Spleen (tissue), 11 donors: Measurements from ENCODE around the gene MED10. TPM values are rescaled to one million over a fixed set of nuclear protein-coding genes. Genes with fewer than 3 reads are reported as not detected.

Source experiments
- DNase-seq: peaks from one replicate; pipeline ENCODE4 v3.0.0-alpha.2; 2020
- H3K27ac ChIP-seq, 8 donors: fragments of 200-600 bp; sonication (generic) in 7 of 8; 1 replicate in 4 of 8; 2 replicates in 4 of 8; pipeline versions ENCODE4 v1.5.0 to v1.8.0; 2016 to 2021; ENCODE audit warnings: inconsistent platforms in 4 of 8, mild to moderate bottlenecking in 4 of 8, moderate library complexity in 1 of 8
- H3K27me3 ChIP-seq, 7 donors: fragments of 200-600 bp; sonication (generic) in 6 of 7; replicated peaks in 1 of 7; 1 replicate in 4 of 7; 2 replicates in 3 of 7; pipeline versions ENCODE4 v1.5.0 to v1.8.0; 2016 to 2021; ENCODE audit warnings: inconsistent platforms in 3 of 7, mild to moderate bottlenecking in 1 of 7
- H3K36me3 ChIP-seq, 6 donors: fragments of 200-600 bp; sonication (generic) in 5 of 6; 1 replicate in 4 of 6; 2 replicates in 2 of 6; pipeline versions ENCODE4 v1.5.0 to v1.8.0; 2016 to 2021; ENCODE audit warnings: inconsistent platforms in 2 of 6
- H3K4me1 ChIP-seq, 6 donors: fragments of 200-600 bp; sonication (generic) in 5 of 6; 1 replicate in 3 of 6; 2 replicates in 3 of 6; pipeline versions ENCODE4 v1.5.0 to v1.8.0; 2016 to 2021; ENCODE audit warnings: inconsistent platforms in 3 of 6
- H3K4me3 ChIP-seq, 8 donors: fragments of 200-600 bp; sonication (generic) in 7 of 8; 1 replicate in 4 of 8; 2 replicates in 4 of 8; pipeline versions ENCODE4 v1.5.0 to v1.8.0; 2016 to 2021; ENCODE audit warnings: inconsistent platforms in 4 of 8, mild to moderate bottlenecking in 4 of 8, moderate library complexity in 2 of 8
- H3K9me3 ChIP-seq, 8 donors: fragments of 200-600 bp; sonication (generic) in 7 of 8; 1 replicate in 4 of 8; 2 replicates in 4 of 8; pipeline versions ENCODE4 v1.5.0 to v1.8.0; 2016 to 2021; ENCODE audit warnings: inconsistent platforms in 4 of 8
- POLR2A ChIP-seq, 3 donors: fragments of 450-650 bp; IDR thresholded peaks; one replicate each; pipeline ENCODE4 v1.5.1; 2017; ENCODE audit warnings: antibody characterized with exemption in 3 of 3, mild to moderate bottlenecking in 1 of 3
- POLR2AphosphoS5 ChIP-seq, 3 donors: sonication (generic); formaldehyde crosslinking; IDR thresholded peaks; one replicate each; pipeline ENCODE4 v1.5.1; 2017; ENCODE audit warnings: antibody characterized with exemption in 3 of 3
- WGBS, 5 donors: extraction: QIAGEN DNeasy Blood & Tissue Kit in 3 of 5; methylation state at CpG; one replicate each; pipeline versions ENCODE4 v1.1.5 to v1.1.7; 2013 to 2018; 5-methylcytosine and 5-hydroxymethylcytosine counted together
- intact Hi-C: fragments of 100-400 bp; cut with DNase I; formaldehyde crosslinking; loops from one replicate; pipeline ENCODE4 v1.15.0; 2023; ENCODE audit warnings: low total_unique reads
- polyA plus RNA-seq, 3 donors: library from polyadenylated mRNA; stranded (reverse); fragments of 200-250 nt; gene quantifications; one replicate each; pipeline ENCODE4 v1.2.1, GENCODE V29; 2013
- total RNA-seq, 7 donors: library from RNA; depleted of rRNA in 3 of 7; stranded (reverse); fragments of >200 nt in 3 of 7; fragmentation: NEBNext Ultra II Directional in 4 of 7; extraction: Animal tissue kit (Norgen Biotek cat#: 25700) in 4 of 7; gene quantifications; one replicate each; pipeline versions ENCODE4 v1.1.0 to v1.2.1, GENCODE V29; 2016 to 2021
- TF ChIP-seq, protein P1 (sequence below), 11 experiments: fragments of 200-600 bp in 7 of 11; fragments of 450-650 bp in 4 of 11; sonication (generic) in 4 of 11; IDR thresholded peaks in 8 of 11; conservative IDR thresholded peaks in 3 of 11; 1 replicate in 7 of 11; 2 replicates in 4 of 11; pipeline versions ENCODE4 v1.4.0 to v1.8.0; 2016 to 2021; ENCODE audit warnings: antibody characterized with exemption in 11 of 11, inconsistent platforms in 4 of 11, mild to moderate bottlenecking in 1 of 11
- donor health status: healthy with polysubstance abuse.
- donor health status: DM: no; HTN: no; CAD: no; lungs with moderate emphysema.
- donor health status: DM: no; HTN: no; CAD: no.
- donor health status: Bipolar disorder and iron deficiency.
- donor health status: healthy.
- donor health status: DM: no; HTN: no; CAD: no.
- donor health status: DM: yes; HTN: yes; CAD: no.

MED10 gene
- total and polyA plus RNA-seq, 10 donors = 31.9 to 50.4 (median 43.6) TPM

DNA sequence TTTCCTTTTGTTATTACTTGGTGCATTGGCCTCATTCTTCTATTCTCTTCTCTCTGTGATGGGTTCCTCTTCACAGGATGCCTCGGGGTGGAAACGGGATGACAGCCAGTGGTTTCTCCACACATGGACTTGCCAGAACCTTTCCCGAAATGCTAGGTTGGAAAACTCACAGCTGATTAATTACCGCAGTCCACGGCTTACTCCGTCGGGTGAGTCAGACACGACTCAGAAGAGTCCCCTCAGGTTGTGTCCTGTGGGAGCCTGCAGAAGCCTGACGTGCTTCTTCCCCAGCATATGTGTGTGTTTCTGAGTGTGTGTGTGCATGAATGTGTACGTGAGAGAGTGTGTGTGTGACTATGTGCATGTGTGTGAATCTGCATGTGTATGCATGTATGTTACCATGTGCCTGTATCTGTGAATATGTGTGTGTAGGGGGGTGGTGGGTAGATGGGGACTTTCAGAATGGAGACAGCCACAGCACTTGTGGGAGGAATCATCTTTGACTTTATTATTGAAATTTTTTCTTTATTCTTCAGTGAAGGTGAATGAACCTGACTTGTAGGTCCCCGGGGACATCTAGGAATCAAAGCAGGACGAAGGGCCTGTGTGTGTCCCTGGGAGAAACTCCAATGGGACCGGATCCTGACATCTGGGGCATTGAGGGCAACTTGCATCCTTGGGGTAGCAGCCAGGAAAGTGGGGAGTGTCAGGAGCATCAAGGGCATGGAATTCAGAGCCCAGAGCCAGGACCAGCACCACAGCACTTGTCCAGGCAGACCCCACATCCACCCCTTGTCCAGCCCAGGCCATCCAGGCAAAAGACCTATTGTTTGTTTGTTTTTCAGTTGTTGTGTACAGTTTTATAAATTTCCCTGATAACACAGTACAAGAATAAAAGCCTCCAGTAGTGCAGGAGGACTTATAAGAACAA lies 21.9 kb upstream of the MED10 start:
- intact Hi-C loops = no loop called here
- H3K4me3 ChIP-seq = no peak overlapping the region
- no peaks in the 10 kb centered on the region for H3K36me3 ChIP-seq
- WGBS, 5 donors = 77 to 89% (median 80%) methylated on average over 13 of the region's 13 CpGs
- H3K4me1 ChIP-seq = no peaks in the 10 kb centered on the region
- peaks cover 0 to 12% (median 0%) of the 10 kb centered on the region in 7 donors for H3K27me3 ChIP-seq
- H3K27ac ChIP-seq = no peak overlapping the region
- DNase-seq = no peak
- H3K9me3 ChIP-seq = no peaks in the 10 kb centered on the region
- TF ChIP-seq POLR2AphosphoS5 (IDR thresholded peaks at IDR 0.05) (no peak), POLR2A (IDR thresholded peaks at IDR 0.05) (no peak)
- TF ChIP-seq, protein P1, sequence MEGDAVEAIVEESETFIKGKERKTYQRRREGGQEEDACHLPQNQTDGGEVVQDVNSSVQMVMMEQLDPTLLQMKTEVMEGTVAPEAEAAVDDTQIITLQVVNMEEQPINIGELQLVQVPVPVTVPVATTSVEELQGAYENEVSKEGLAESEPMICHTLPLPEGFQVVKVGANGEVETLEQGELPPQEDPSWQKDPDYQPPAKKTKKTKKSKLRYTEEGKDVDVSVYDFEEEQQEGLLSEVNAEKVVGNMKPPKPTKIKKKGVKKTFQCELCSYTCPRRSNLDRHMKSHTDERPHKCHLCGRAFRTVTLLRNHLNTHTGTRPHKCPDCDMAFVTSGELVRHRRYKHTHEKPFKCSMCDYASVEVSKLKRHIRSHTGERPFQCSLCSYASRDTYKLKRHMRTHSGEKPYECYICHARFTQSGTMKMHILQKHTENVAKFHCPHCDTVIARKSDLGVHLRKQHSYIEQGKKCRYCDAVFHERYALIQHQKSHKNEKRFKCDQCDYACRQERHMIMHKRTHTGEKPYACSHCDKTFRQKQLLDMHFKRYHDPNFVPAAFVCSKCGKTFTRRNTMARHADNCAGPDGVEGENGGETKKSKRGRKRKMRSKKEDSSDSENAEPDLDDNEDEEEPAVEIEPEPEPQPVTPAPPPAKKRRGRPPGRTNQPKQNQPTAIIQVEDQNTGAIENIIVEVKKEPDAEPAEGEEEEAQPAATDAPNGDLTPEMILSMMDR (IDR thresholded peaks at IDR 0.05 in 8 of 11, conservative IDR thresholded peaks at IDR 0.05 in 3 of 11) = no peak

DNA sequence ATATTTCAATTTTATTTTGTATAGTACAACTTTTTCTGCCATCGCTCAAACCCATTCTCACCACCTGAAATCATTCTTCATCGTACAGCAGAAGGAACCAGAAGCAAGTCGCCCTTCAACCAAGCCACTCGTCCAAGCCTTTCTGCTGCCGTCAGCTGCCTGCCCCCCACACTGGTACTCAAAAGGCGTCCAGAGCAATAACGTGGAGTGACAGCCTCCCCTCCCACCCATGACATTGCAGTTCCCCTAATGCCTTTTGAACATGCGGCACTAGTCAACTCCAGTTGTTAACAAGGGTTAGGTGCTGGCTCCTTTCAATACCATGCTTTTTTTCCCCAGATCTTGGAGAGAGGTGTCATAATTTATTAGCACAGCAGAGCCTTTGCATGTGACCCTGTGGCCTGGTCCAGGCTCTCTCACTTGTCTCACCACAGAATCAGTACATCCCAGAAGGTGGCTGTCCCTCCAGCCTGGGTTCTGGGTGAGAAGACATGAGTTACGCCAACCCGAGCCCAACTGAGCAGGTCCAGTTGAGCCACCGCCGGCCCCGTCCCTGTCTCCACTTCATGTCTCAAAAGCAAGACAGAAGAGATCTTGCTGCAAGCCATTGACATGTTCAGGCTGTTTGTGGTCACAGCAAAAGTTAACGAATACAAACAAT lies 20.4 kb upstream of the MED10 start:
- WGBS, 5 donors = 84 to 91% (median 86%) methylated on average over 14 of the region's 14 CpGs
- no peak overlapping the region for H3K4me3 ChIP-seq
- no peak for TF ChIP-seq POLR2AphosphoS5 (IDR thresholded peaks at IDR 0.05)
- TF ChIP-seq POLR2A (IDR thresholded peaks at IDR 0.05) = no peak
- TF ChIP-seq, protein P1 (IDR thresholded peaks at IDR 0.05 in 8 of 11, conservative IDR thresholded peaks at IDR 0.05 in 3 of 11) = no peak
- no peaks in the 10 kb centered on the region for H3K9me3 ChIP-seq
- DNase-seq = no peak
- no peaks in the 10 kb centered on the region for H3K36me3 ChIP-seq
- intact Hi-C loops = no loop called here
- peaks cover 0 to 17% (median 0%) of the 10 kb centered on the region in 7 donors for H3K27me3 ChIP-seq
- H3K4me1 ChIP-seq = no peaks in the 10 kb centered on the region
- H3K27ac ChIP-seq = no peak overlapping the region

DNA sequence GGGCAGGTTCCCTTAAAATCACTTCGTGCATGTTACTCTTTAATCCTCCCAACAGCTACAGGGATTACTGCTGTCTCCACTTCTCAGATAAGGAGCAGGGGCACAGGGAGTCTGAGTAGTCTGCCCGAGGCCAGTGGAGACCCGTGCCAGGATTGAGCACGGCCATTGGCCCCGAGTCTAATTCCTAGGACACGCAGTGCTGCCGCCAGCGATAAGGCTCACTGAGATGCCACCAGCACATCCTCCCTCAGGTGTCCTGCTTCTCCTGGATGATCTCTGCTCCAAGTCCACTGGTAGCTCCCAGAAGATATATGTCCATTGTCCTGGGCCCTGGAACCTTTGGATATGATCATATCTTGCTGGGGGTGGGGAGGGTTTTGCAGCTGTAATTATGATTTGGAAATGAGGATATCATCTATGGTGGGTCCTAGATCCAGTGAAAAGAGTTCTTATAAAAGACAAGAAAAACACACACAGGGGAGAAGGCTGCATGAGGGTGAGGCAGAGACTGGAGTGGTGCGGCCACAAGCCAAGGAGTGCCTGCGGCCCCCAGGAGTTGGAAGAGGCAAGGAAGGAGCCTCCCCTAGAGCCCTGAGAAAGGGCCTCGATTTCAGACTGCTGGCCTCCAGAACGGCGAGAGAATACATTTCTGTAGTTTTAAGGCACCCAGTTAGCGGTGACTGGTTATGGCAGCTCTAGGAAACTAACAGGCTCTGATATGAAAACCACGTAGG lies 19.4 kb upstream of the MED10 start:
- peaks cover 0 to 27% (median 0%) of the 10 kb centered on the region in 7 donors for H3K27me3 ChIP-seq
- no peak for DNase-seq
- H3K27ac ChIP-seq = no peak overlapping the region
- H3K36me3 ChIP-seq = no peaks in the 10 kb centered on the region
- no peak overlapping the region for H3K4me3 ChIP-seq
- no peaks in the 10 kb centered on the region for H3K9me3 ChIP-seq
- 84 to 93% (median 92%) methylated on average over 10 to 15 of the region's 15 CpGs for WGBS, 5 donors
- no peaks in the 10 kb centered on the region for H3K4me1 ChIP-seq
- intact Hi-C loops = no loop called here
- no peak for TF ChIP-seq POLR2AphosphoS5 (IDR thresholded peaks at IDR 0.05)
- TF ChIP-seq, protein P1 (IDR thresholded peaks at IDR 0.05 in 8 of 11, conservative IDR thresholded peaks at IDR 0.05 in 3 of 11) = no peak
